ENCODE measurements around the gene PHF5A.

The PHF5A gene

GRCh38 chr22:41480397-41480735, 11.9 kb upstream of the PHF5A start:
- no peak for TF ChIP-seq CTCF (IDR thresholded peaks at IDR 0.05; ENCODE audit: borderline replicate concordance, insufficient read depth, low read depth, low read length)

GRCh38 chr22:41479671-41480396, 11.3 kb upstream of the PHF5A start:
- TF ChIP-seq CTCF (IDR thresholded peaks at IDR 0.05; ENCODE audit: borderline replicate concordance, insufficient read depth, low read depth, low read length), result no peak
- H3K4me3 ChIP-seq (ENCODE audit: low read depth, low read length), result no peak overlapping the region

More at GRCh38 chr22:41480397-41480735, 11.9 kb upstream of the PHF5A start:
- no peak overlapping the region for H3K4me3 ChIP-seq (ENCODE audit: low read depth, low read length)

GRCh38 chr22:41478891-41479521, 10.5 kb upstream of the PHF5A start:
- no peak overlapping the region for H3K4me3 ChIP-seq (ENCODE audit: low read depth, low read length)
- no peak for TF ChIP-seq CTCF (IDR thresholded peaks at IDR 0.05; ENCODE audit: borderline replicate concordance, insufficient read depth, low read depth, low read length)

- H3K4me3 ChIP-seq (ENCODE audit: low read depth, low read length), result no peak overlapping the region
- no peak for TF ChIP-seq CTCF (IDR thresholded peaks at IDR 0.05; ENCODE audit: borderline replicate concordance, insufficient read depth, low read depth, low read length)
Measured at GRCh38 chr22:41478473-41478872, 10.0 kb upstream of the PHF5A start.

- TF ChIP-seq CTCF (IDR thresholded peaks at IDR 0.05; ENCODE audit: borderline replicate concordance, insufficient read depth, low read depth, low read length), result no peak
Measured at GRCh38 chr22:41474872-41475451, 6.5 kb upstream of the PHF5A start.

GRCh38 chr22:41471568-41471967, 3.1 kb upstream of the PHF5A start:
- TF ChIP-seq CTCF (IDR thresholded peaks at IDR 0.05; ENCODE audit: borderline replicate concordance, insufficient read depth, low read depth, low read length), result no peak
- H3K4me3 ChIP-seq (ENCODE audit: low read depth, low read length), result no peak overlapping the region

More at GRCh38 chr22:41474872-41475451, 6.5 kb upstream of the PHF5A start:
- H3K4me3 ChIP-seq (ENCODE audit: low read depth, low read length), result no peak overlapping the region

GRCh38 chr22:41470886-41471285, 2.4 kb upstream of the PHF5A start:
- TF ChIP-seq CTCF (IDR thresholded peaks at IDR 0.05; ENCODE audit: borderline replicate concordance, insufficient read depth, low read depth, low read length), result no peak
- no peak overlapping the region for H3K4me3 ChIP-seq (ENCODE audit: low read depth, low read length)
